GM19467 (cell line): ENCODE measurements around the gene NCKAP5.
"Not testable (repeated sequence)": the region's sequence is repeated elsewhere in the genome, so short reads cannot be mapped to it uniquely, and the experiment has no call there.

Source experiments
- ATAC-seq: cut with Tn5 transposase; IDR thresholded peaks from one replicate; pipeline ENCODE4 v1.9.1; 2021; ENCODE audit warnings: mild to moderate bottlenecking, moderate library complexity; ENCODE audit not compliant: unreplicated experiment

The NCKAP5 gene

GRCh38 chr2:132863961-132864360, 704.3 kb downstream of the NCKAP5 start:
- no peak for ATAC-seq

DNA sequence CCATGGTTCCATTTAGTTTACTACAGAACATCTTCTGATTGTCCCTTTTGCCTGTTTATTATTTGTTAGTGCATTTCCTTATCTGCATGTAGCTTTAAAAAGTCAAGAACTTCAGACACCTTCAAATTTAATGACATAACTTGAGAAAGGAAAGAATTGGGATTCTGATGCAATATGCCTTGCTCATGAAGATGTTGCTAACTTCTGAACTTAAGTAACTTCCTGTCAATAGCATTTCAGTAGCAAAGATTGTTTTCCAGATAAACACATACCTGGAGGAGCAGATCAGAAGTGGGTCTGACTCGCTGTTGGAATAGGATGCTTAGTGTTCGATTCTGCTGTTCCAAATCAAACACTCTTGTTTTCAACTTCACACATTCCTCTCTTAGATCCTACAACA, 708.0 kb downstream of the NCKAP5 start:
- no peak for ATAC-seq

DNA sequence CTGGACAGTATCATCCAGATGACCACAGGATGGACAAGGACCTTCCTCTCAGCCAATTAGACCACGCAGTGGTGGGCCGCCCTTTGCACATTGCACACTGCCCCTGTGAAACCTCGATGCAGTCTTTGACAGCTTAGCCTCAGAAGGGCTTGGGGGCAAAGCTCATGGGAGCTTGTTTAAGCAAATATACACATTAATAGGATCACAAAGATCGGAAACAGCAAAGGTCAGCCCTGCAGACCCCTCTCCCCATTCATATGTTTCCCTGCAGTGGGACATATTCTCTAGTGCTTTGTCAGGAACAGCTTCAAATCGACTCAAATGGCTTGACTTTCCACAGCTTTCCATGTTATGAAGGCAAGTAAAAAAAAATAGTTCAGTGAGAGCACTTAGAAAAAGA, 708.7 kb downstream of the NCKAP5 start:
- ATAC-seq = no peak

GRCh38 chr2:132857319-132857718, 710.9 kb downstream of the NCKAP5 start:
- ATAC-seq = no peak

DNA sequence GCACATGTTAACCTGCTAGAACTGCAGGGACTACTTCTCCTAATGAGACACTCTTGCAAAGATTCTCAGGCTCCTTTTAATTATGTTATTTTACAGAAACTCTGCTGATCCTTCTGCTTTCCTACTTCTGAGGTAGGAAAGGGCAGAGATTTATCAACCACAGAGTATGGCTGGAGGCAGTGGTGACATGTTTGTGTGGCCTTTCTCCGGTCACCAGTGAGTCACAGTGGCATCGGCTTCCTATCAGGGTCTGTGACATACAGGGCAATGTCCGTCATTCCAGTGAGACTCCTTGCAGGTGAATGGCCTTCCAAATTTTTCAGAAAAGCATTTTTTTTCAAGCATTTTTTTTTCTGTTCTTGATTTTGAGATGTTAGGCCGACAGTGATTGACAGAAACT, 717.6 kb downstream of the NCKAP5 start:
- no peak for ATAC-seq

GRCh38 chr2:132849118-132849517, 719.1 kb downstream of the NCKAP5 start:
- ATAC-seq = no peak

GRCh38 chr2:132845339-132845738, 722.9 kb downstream of the NCKAP5 start:
- ATAC-seq = no peak

- ATAC-seq = no peak
Observed at GRCh38 chr2:132844585-132844984, 723.7 kb downstream of the NCKAP5 start.

DNA sequence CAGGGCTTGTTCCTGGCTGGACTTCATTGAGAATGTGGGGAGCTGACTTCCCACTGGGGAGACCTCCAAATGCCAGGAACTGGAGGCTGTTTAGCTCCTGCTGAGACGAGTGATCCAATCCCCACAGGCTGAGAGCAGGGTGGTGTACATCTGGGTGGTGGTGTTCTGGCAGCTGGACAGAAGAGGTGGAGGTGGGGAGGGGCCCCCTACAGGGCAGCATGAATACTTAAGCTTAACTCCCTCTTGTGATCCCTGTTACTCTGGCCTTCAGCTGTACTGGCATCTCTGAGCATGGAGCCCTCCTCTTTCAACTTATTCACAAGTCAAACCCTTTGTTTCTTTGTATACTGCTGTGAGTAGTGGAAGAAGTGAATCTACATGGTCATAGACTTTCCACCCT, 730.5 kb downstream of the NCKAP5 start:
- ATAC-seq = no peak

DNA sequence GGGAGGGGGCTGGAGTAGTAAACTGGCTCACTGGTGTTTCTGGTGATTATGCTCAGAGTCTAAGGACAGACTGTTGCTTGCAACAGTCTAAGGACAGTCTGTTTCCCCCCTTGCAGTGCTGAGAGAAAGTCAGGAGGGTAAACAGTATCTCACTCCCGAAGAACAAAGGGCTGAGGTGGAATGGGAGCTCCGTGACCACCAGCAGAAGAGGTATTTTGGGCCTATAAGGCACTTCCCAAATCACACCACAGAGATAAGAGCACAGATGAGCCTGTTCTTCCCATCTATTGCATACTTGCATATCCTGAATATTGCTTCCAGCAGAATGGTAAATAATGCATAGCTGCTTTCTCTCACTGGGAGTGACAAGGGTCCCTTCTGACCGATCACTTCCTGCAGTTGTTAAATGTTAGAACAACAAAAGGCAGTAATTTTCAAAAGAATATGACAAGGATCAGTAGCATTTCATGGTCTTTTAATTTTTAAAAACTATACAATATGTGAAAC, 737.9 kb downstream of the NCKAP5 start:
- ATAC-seq = no peak

DNA sequence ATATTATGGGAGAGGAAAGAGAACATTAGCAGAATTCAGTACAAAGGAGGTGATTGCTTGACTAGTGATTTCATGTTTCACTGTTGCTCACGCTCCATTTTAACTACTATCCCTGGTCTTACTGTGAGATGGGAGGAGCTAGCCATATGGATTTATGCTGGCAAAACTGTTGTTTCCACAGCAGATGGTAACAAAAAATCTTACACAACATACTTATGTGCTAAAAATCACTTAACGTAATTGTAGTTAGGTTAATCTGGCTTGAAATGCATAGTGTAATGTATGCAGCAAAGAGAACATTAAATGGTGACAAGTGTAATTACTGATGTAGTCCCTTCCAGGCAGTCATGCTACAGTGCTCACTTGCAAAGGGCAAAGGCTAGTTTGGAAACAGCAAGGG, 742.7 kb downstream of the NCKAP5 start:
- ATAC-seq = no peak

GRCh38 chr2:132824716-132825115, 743.5 kb downstream of the NCKAP5 start:
- no peak for ATAC-seq

GRCh38 chr2:132816234-132816633, 752.0 kb downstream of the NCKAP5 start:
- no peak for ATAC-seq

DNA sequence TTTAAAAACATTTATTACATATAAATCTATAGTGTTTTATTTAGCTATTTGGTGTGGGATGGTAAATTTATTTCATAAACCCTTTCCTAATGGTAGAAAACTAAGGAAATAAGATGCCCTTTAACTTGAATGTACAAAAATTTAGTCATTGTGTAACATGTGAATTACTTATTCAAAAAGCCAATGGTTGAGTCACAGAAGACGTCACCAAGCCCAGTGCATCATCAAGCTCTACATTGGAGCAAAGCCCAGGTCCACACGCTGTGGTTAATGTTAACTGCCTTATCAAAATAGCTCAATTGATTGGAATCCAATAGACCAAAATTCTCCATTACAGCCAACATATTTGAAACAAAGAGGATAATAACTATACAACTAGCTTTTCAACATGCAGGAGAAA, 752.7 kb downstream of the NCKAP5 start:
- no peak for ATAC-seq

DNA sequence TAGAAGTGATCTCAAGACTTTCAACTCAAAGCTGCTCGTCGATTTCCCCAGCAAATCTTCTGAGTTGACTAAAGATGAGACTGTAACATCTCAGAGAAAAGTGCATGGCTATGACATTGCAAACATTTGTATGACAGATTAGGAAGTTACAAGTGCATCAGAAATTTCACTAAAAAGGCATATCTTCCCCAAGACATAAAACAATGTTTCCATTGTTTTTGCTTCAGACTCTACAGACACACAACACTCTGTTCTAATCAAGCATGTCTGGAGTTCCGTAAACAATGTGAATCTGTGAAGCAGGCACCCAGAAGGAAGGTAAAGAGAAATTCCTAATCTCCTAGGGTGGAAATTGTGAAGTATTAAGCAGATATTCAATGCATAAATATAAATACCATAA, 753.6 kb downstream of the NCKAP5 start:
- ATAC-seq = no peak

DNA sequence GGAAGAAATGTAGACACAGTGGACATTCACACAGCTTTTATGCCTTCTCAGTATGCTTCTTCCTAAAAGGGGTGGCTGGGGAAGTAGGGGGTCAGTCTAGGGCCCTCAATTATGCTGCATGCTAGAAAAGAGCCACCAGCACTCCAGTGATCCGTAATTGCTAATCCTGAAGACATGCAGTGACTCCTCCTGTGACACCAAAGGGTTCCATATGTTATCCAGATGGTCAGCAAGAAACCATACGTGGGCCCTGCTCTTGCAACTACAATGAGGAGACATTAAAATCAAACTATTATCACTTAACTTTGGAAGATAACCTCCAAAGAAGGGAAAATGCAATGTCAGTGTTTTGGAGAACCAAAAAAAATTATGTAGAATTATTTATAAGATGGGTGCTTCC, 754.8 kb downstream of the NCKAP5 start:
- no peak for ATAC-seq

DNA sequence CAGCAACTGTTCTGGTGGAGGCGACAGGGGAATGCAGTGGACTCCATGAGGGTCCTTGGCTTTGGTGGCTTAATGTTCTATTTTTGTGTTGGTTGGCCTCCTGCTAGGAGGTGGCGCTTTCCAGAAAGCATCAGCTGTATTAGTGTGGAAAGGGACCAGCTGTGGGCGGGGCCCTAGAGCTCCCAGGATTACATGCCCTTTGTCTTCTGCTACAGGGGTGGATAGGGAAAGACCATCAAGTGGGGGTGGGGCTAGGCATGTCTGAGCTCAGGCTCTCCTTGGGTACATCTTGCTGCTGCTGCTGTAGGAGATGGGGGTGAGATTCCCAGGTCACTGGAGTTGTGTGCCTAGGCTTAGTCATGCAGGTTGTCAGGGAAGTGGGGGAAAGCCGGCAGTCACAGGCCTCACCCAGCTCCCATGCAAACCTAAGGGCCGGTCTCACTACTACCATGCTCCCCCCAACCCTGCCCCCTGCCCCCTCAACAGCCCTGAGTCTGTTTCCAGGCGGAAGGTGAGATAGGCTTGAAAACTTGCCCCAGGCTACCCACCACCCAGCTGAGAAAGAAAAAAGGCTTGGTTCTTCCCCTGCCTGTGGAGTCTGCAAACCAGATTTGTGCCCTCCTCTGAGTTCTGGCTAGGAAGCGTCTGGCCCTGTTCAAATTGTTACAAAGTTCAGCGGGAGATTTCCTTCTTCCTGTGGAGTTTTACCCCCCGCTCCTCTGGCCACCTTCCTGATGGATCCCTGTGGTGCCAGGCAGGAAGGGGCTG, 756.9 kb downstream of the NCKAP5 start:
- ATAC-seq = no peak

GRCh38 chr2:132809962-132810361, 758.3 kb downstream of the NCKAP5 start:
- ATAC-seq = not testable (repeated sequence)

- no peak for ATAC-seq
Observed at GRCh38 chr2:132804051-132804450, 764.2 kb downstream of the NCKAP5 start.

DNA sequence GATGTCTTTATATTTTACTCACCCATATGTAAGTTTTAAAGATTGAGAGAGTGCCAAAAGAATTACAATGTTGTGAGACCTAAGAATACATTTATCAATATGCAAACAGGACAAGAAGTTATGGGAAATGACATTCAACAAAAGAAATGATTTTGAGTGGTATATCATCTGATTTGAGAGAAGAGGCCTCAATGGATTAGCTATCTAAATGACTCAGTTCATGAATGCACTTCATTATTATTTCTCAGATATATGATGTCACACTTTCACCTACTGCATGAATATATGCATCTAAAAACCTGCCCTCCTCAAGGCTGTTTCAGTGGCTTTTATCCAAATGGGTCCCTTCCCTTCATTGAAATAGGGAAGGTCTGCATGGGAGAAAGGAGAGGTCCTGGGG, 769.9 kb downstream of the NCKAP5 start:
- no peak for ATAC-seq

- ATAC-seq = no peak
Observed at GRCh38 chr2:132797556-132797955, 770.7 kb downstream of the NCKAP5 start.

DNA sequence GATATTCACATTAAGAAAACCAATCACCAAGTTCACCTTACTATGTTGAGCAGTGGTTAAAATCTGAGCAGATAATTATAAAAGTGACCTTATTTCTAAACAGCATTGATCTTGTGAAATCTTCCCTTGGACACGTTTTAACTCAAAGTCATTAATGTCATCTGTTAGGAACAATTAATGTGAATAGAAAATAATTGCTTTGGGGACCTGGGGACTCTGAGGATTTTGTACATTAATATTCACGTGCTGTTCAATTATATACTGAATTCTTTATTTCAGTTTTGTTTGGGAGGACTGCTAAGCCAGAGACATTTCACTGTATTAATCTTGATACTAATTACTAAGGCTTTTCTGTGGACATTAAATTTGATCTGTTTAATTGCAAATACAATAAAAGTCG, 771.2 kb downstream of the NCKAP5 start:
- ATAC-seq = no peak

GRCh38 chr2:132795220-132795619, 773.0 kb downstream of the NCKAP5 start:
- no peak for ATAC-seq
